Ishikawa (cell line): ENCODE measurements around the gene STK32C.

Source experiments
- CREB1 ChIP-seq: IDR thresholded peaks from 2 replicates; pipeline ENCODE4 v1.6.1; 2012; ENCODE audit warnings: low read depth
- EGR1 ChIP-seq: IDR thresholded peaks from 2 replicates; pipeline ENCODE4 v1.6.1; 2012
- EP300 ChIP-seq: IDR thresholded peaks from 2 replicates; pipeline ENCODE4 v1.6.1; 2012; ENCODE audit warnings: borderline replicate concordance
- MAX ChIP-seq: IDR thresholded peaks from 2 replicates; pipeline ENCODE4 v1.6.1; 2012
- NFIC ChIP-seq: IDR thresholded peaks from 2 replicates; pipeline ENCODE4 v1.6.1; 2012
- RAD21 ChIP-seq: IDR thresholded peaks from 2 replicates; pipeline ENCODE4 v1.6.1; 2012; ENCODE audit warnings: low read depth
- REST ChIP-seq: IDR thresholded peaks from 2 replicates; pipeline ENCODE4 v1.6.1; 2012; ENCODE audit warnings: low read depth, mild to moderate bottlenecking
- TAF1 ChIP-seq: IDR thresholded peaks from 2 replicates; pipeline ENCODE4 v1.6.1; 2012; ENCODE audit warnings: low read depth, mild to moderate bottlenecking
- TCF12 ChIP-seq: IDR thresholded peaks from 2 replicates; pipeline ENCODE4 v1.6.1; 2012; ENCODE audit warnings: low read depth
- USF1 ChIP-seq: IDR thresholded peaks from 2 replicates; pipeline ENCODE4 v1.6.1; 2012
- YY1 ChIP-seq: IDR thresholded peaks from 2 replicates; pipeline ENCODE4 v1.6.1; 2012; ENCODE audit warnings: low read depth

The STK32C gene

GRCh38 chr10:132307823-132308586 is at the start of gene STK32C:
Gene STK32C (minus strand): TSS chr10:132307950. CDS start chr10:132307833, 117 bp downstream.
- no peak; the same call in 1 of the 2 replicates for TF ChIP-seq TAF1
- peak; percentile 21; the same call in 1 of the 2 replicates for TF ChIP-seq NFIC
- TF ChIP-seq RAD21, result no peak; the same call in 1 of the 2 replicates
- no peak for TF ChIP-seq EP300

GRCh38 chr10:132356621-132357195 is 49.0 kb upstream of the STK32C start:
- TF ChIP-seq USF1 (no peak), EGR1 (no peak), REST (no peak), NFIC (no peak)

- TF ChIP-seq MAX (no peak), REST (no peak), RAD21 (no peak)
Observed at GRCh38 chr10:132355754-132356153, 48.0 kb upstream of the STK32C start.

GRCh38 chr10:132355297-132355696 is 47.5 kb upstream of the STK32C start:
- TF ChIP-seq RAD21 (no peak), TCF12 (no peak), EP300 (no peak), MAX (no peak)

- no peak for TF ChIP-seq REST
- no peak for TF ChIP-seq NFIC
- no peak for TF ChIP-seq CREB1
- no peak for TF ChIP-seq YY1
- no peak for TF ChIP-seq EGR1
- no peak for TF ChIP-seq MAX
Observed at GRCh38 chr10:132354356-132355094, 46.8 kb upstream of the STK32C start.
